ENCODE measurements around the gene ZFHX2. TPM values are rescaled to one million over a fixed set of nuclear protein-coding genes. Genes with fewer than 3 reads are reported as not detected.

ZFHX2 gene
- total RNA-seq, 1 donor from 2014 or later, result 39.1 TPM

- peak; percentile 61 for DNase-seq
- Mint-ChIP-seq H3K4me3 (ENCODE audit: unreplicated experiment) (peak overlapping the region; percentile 88), H3K27me3 (ENCODE audit: unreplicated experiment) (peaks cover 23% of the 10 kb centered on the region), H3K36me3 (ENCODE audit: unreplicated experiment) (peaks cover 5% of the 10 kb centered on the region), H3K9me3 (ENCODE audit: unreplicated experiment) (peaks cover 8% of the 10 kb centered on the region), H3K27ac (ENCODE audit: unreplicated experiment) (peak overlapping the region; percentile 91), H3K4me1 (ENCODE audit: low read depth, unreplicated experiment) (peaks cover 6% of the 10 kb centered on the region)
- TF ChIP-seq CTCF (IDR thresholded peaks at IDR 0.05; ENCODE audit: partially characterized antibody, unreplicated experiment), result no peak
These were observed 26.3 kb upstream of the ZFHX2 start for GRCh38 chr14:23577710-23578392.

GRCh38 chr14:23577004-23577681 lies 25.6 kb upstream of the ZFHX2 start:
- DNase-seq, result peak; percentile 75
- Mint-ChIP-seq H3K4me3 (ENCODE audit: unreplicated experiment) (peak overlapping the region; percentile 85), H3K36me3 (ENCODE audit: unreplicated experiment) (peaks cover 5% of the 10 kb centered on the region), H3K27me3 (ENCODE audit: unreplicated experiment) (peaks cover 27% of the 10 kb centered on the region), H3K27ac (ENCODE audit: unreplicated experiment) (peak overlapping the region; percentile 59), H3K4me1 (ENCODE audit: low read depth, unreplicated experiment) (peaks cover 6% of the 10 kb centered on the region), H3K9me3 (ENCODE audit: unreplicated experiment) (peaks cover 8% of the 10 kb centered on the region)
- TF ChIP-seq CTCF (IDR thresholded peaks at IDR 0.05; ENCODE audit: partially characterized antibody, unreplicated experiment), result no peak

- peaks cover 17% of the 10 kb centered on the region for H3K4me1 Mint-ChIP-seq (ENCODE audit: low read depth, unreplicated experiment)
- no peak overlapping the region for H3K4me3 Mint-ChIP-seq (ENCODE audit: unreplicated experiment)
- TF ChIP-seq CTCF (IDR thresholded peaks at IDR 0.05; ENCODE audit: partially characterized antibody, unreplicated experiment), result no peak
- peaks cover 9% of the 10 kb centered on the region for H3K36me3 Mint-ChIP-seq (ENCODE audit: unreplicated experiment)
- DNase-seq, result no peak
- peaks cover 26% of the 10 kb centered on the region for H3K27me3 Mint-ChIP-seq (ENCODE audit: unreplicated experiment)
- peaks cover 6% of the 10 kb centered on the region for H3K9me3 Mint-ChIP-seq (ENCODE audit: unreplicated experiment)
- H3K27ac Mint-ChIP-seq (ENCODE audit: unreplicated experiment), result peak overlapping the region; percentile 53
These were observed 21.9 kb upstream of the ZFHX2 start for GRCh38 chr14:23573384-23574015.

GRCh38 chr14:23572836-23573235 lies 21.3 kb upstream of the ZFHX2 start:
- TF ChIP-seq CTCF (IDR thresholded peaks at IDR 0.05; ENCODE audit: partially characterized antibody, unreplicated experiment), result no peak
- Mint-ChIP-seq H3K36me3 (ENCODE audit: unreplicated experiment) (peaks cover 9% of the 10 kb centered on the region), H3K27ac (ENCODE audit: unreplicated experiment) (no peak overlapping the region), H3K4me1 (ENCODE audit: low read depth, unreplicated experiment) (peaks cover 22% of the 10 kb centered on the region), H3K9me3 (ENCODE audit: unreplicated experiment) (peaks cover 8% of the 10 kb centered on the region), H3K4me3 (ENCODE audit: unreplicated experiment) (peak overlapping the region; percentile 10), H3K27me3 (ENCODE audit: unreplicated experiment) (peaks cover 25% of the 10 kb centered on the region)
- DNase-seq, result no peak

GRCh38 chr14:23572524-23572828 lies 20.9 kb upstream of the ZFHX2 start:
- no peak for DNase-seq
- no peak for TF ChIP-seq CTCF (IDR thresholded peaks at IDR 0.05; ENCODE audit: partially characterized antibody, unreplicated experiment)
- Mint-ChIP-seq H3K27me3 (ENCODE audit: unreplicated experiment) (peaks cover 28% of the 10 kb centered on the region), H3K36me3 (ENCODE audit: unreplicated experiment) (peaks cover 9% of the 10 kb centered on the region), H3K4me1 (ENCODE audit: low read depth, unreplicated experiment) (peaks cover 22% of the 10 kb centered on the region), H3K4me3 (ENCODE audit: unreplicated experiment) (peak overlapping the region; percentile 10), H3K9me3 (ENCODE audit: unreplicated experiment) (peaks cover 9% of the 10 kb centered on the region), H3K27ac (ENCODE audit: unreplicated experiment) (no peak overlapping the region)
